A549 (cell line): ENCODE data around the gene C1QTNF12.

ENCODE experiments used
- BHLHE40 ChIP-seq: IDR thresholded peaks from 2 replicates; pipeline ENCODE4 v1.6.1; 2012; ENCODE audit warnings: low read depth, low read length, inconsistent platforms
- CBX2 ChIP-seq: fragments of 200-600 bp; sonication (generic); IDR thresholded peaks from 2 replicates; pipeline ENCODE4 v1.6.1; 2016; ENCODE audit warnings: low read depth, mild to moderate bottlenecking, borderline replicate concordance
- CEBPB ChIP-seq, 2 experiments: fragments of >200 bp in 1 of 2; sonication (Bioruptor Twin) in 1 of 2; formaldehyde crosslinking in 1 of 2; IDR thresholded peaks; 2 replicates each; pipeline ENCODE4 v1.6.1; 2012 to 2016
- EHMT2 ChIP-seq: fragments of 200-600 bp; sonication (generic); IDR thresholded peaks from 2 replicates; pipeline ENCODE4 v1.6.1; 2016; ENCODE audit warnings: antibody characterized with exemption, low read depth, mild to moderate bottlenecking, moderate library complexity
- EP300 ChIP-seq, 2 experiments: fragments of >200 bp; sonication (Bioruptor Twin); formaldehyde crosslinking; IDR thresholded peaks; 2 replicates in 1 of 2; 3 replicates in 1 of 2; pipeline ENCODE4 v1.6.1; 2016 to 2017
- ESRRA ChIP-seq: fragments of 150-350 bp; IDR thresholded peaks from 2 replicates; pipeline ENCODE4 v1.6.1; 2014; ENCODE audit warnings: mild to moderate bottlenecking, low read length, borderline replicate concordance
- JUN ChIP-seq, 2 experiments: fragments of >200 bp; sonication (Bioruptor Twin); formaldehyde crosslinking; IDR thresholded peaks; 2 replicates in 1 of 2; 3 replicates in 1 of 2; pipeline ENCODE4 v1.6.1; 2016 to 2017
- JUNB ChIP-seq: fragments of >200 bp; sonication (Bioruptor Twin); formaldehyde crosslinking; IDR thresholded peaks from 2 replicates; pipeline ENCODE4 v1.6.1; 2016
- POLR2A ChIP-seq: IDR thresholded peaks from 2 replicates; pipeline ENCODE4 v1.6.1; 2012; ENCODE audit warnings: mild to moderate bottlenecking, low read length
- ZFP36 ChIP-seq: fragments of 450-650 bp; IDR thresholded peaks from 2 replicates; pipeline ENCODE4 v1.6.1; 2014; ENCODE audit warnings: borderline replicate concordance; ENCODE audit not compliant: partially characterized antibody
- TF ChIP-seq, protein P1 (sequence below): fragments of 250-450 bp; sonication (Bioruptor Pico); IDR thresholded peaks from 2 replicates; pipeline ENCODE4 v1.5.0; 2021; ENCODE audit warnings: mild to moderate bottlenecking, moderate library complexity, borderline replicate concordance
- TF ChIP-seq, protein P2 (sequence below): fragments of >200 bp; sonication (Bioruptor Twin); formaldehyde crosslinking; IDR thresholded peaks from 3 replicates; pipeline ENCODE4 v1.5.1; 2016

- TF ChIP-seq JUN (IDR thresholded peaks at IDR 0.05) (no peak), ESRRA (no peak), POLR2A (no peak), CBX2 (no peak), EHMT2 (no peak), ZFP36 (no peak), CEBPB (IDR thresholded peaks at IDR 0.05) (no peak), BHLHE40 (no peak), JUNB (no peak), EP300 (IDR thresholded peaks at IDR 0.05) (no peak)
- TF ChIP-seq, protein P1, sequence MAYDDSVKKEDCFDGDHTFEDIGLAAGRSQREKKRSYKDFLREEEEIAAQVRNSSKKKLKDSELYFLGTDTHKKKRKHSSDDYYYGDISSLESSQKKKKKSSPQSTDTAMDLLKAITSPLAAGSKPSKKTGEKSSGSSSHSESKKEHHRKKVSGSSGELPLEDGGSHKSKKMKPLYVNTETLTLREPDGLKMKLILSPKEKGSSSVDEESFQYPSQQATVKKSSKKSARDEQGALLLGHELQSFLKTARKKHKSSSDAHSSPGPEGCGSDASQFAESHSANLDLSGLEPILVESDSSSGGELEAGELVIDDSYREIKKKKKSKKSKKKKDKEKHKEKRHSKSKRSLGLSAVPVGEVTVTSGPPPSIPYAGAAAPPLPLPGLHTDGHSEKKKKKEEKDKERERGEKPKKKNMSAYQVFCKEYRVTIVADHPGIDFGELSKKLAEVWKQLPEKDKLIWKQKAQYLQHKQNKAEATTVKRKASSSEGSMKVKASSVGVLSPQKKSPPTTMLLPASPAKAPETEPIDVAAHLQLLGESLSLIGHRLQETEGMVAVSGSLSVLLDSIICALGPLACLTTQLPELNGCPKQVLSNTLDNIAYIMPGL = no peak
- TF ChIP-seq, protein P2, sequence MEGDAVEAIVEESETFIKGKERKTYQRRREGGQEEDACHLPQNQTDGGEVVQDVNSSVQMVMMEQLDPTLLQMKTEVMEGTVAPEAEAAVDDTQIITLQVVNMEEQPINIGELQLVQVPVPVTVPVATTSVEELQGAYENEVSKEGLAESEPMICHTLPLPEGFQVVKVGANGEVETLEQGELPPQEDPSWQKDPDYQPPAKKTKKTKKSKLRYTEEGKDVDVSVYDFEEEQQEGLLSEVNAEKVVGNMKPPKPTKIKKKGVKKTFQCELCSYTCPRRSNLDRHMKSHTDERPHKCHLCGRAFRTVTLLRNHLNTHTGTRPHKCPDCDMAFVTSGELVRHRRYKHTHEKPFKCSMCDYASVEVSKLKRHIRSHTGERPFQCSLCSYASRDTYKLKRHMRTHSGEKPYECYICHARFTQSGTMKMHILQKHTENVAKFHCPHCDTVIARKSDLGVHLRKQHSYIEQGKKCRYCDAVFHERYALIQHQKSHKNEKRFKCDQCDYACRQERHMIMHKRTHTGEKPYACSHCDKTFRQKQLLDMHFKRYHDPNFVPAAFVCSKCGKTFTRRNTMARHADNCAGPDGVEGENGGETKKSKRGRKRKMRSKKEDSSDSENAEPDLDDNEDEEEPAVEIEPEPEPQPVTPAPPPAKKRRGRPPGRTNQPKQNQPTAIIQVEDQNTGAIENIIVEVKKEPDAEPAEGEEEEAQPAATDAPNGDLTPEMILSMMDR = no peak; the same call in 2 of the 3 replicates
Measured at GRCh38 chr1:1230656-1231399, 15.7 kb downstream of the C1QTNF12 start.
